HCT116 (cell line): Measurements from ENCODE around the gene TANC1. TPM values are rescaled to one million over a fixed set of nuclear protein-coding genes. Genes with fewer than 3 reads are reported as not detected.

Source experiments
- ATAC-seq: fragments of 200-7000 bp; cut with Tn5 transposase; 2 replicates; pipeline ENCODE4 v1.9.1; 2020; ENCODE audit warnings: mild to moderate bottlenecking, moderate library complexity
- BruUV-seq: library from RNA; stranded (reverse); fragments of 400-500 nt; replicated peaks from 2 replicates; lab custom pipeline; 2021; lab: Mats Ljungman, UMichigan
- CTCF ChIA-PET: fragments of 300-600 bp; sonication (Branson Sonifier 250); formaldehyde crosslinking; loops from one replicate; lab custom pipeline; 2021; ENCODE audit warnings: antibody characterized with exemption; lab: Charles Lee
- POLR2A ChIA-PET: fragments of 300-600, 350-600 bp; sonication (Branson Sonifier 250); formaldehyde crosslinking; loops from one replicate; lab custom pipeline; 2021; ENCODE audit warnings: antibody characterized with exemption; lab: Charles Lee
- RAD21 ChIA-PET, 2 experiments: fragments of 300-600 bp; sonication (Branson Sonifier 250); formaldehyde crosslinking; loops; one replicate each; lab custom pipeline; 2023; ENCODE audit warnings: low total read pairs in 2 of 2; ENCODE audit not compliant: uncharacterized antibody in 2 of 2, unreplicated experiment in 2 of 2, low non-redundant PET in 1 of 2; lab: Charles Lee
- DNase-seq: peaks from one replicate; pipeline ENCODE4 v3.0.0-alpha.2; 2010; ENCODE audit warnings: low read depth, low spot score
- H2AFZ ChIP-seq: fragments of 200-600 bp; shearing (Covaris generic), sonication (generic); 2 replicates; pipeline ENCODE4 v1.6.1; 2017; ENCODE audit warnings: low read depth, mixed run types, mixed read lengths, antibody characterized with exemption, low read length; ENCODE audit not compliant: poor library complexity, severe bottlenecking
- H3K27ac ChIP-seq: 2 replicates; pipeline ENCODE4 v1.5.1; 2012; ENCODE audit warnings: low read depth, low read length
- H3K27me3 ChIP-seq: fragments of 200-600 bp; sonication (generic); 2 replicates; pipeline ENCODE4 v1.6.1; 2016; ENCODE audit warnings: mixed run types, low read length, mixed read lengths; ENCODE audit not compliant: insufficient read depth
- H3K36me3 ChIP-seq, 2 experiments: fragments of 200-500 bp in 1 of 2; fragments of 200-600 bp in 1 of 2; sonication (Bioruptor generic) in 1 of 2; sonication (generic) in 1 of 2; 2 replicates each; pipeline versions ENCODE4 v1.5.1 to v1.6.1; 2014 to 2016; ENCODE audit warnings: low read length in 2 of 2, inconsistent platforms in 1 of 2, mixed read lengths in 1 of 2, mixed run types in 1 of 2; ENCODE audit not compliant: insufficient read depth in 2 of 2, control insufficient read depth in 1 of 2
- H3K4me1 ChIP-seq, 2 experiments: fragments of 200-600 bp in 1 of 2; sonication (generic) in 1 of 2; 2 replicates each; pipeline versions ENCODE4 v1.5.1 to v1.6.1; 2012 to 2017; ENCODE audit warnings: low read length in 2 of 2, inconsistent platforms in 1 of 2, mild to moderate bottlenecking in 1 of 2, mixed read lengths in 1 of 2, mixed run types in 1 of 2, moderate library complexity in 1 of 2; ENCODE audit not compliant: insufficient read depth in 2 of 2, control insufficient read depth in 1 of 2
- H3K4me2 ChIP-seq: fragments of 200-600 bp; sonication (generic); 2 replicates; pipeline ENCODE4 v1.6.1; 2017; ENCODE audit warnings: mixed run types, low read length, mixed read lengths
- H3K4me3 ChIP-seq, 2 experiments: fragments of 200-600 bp in 1 of 2; sonication (generic) in 1 of 2; replicated peaks in 1 of 2; 2 replicates each; pipeline ENCODE4 v1.5.1; 2011 to 2016; ENCODE audit warnings: low read length in 2 of 2, control low read depth in 1 of 2, low read depth in 1 of 2, mild to moderate bottlenecking in 1 of 2, mixed read lengths in 1 of 2, mixed run types in 1 of 2
- H3K79me2 ChIP-seq: fragments of 200-600 bp; sonication (generic); 2 replicates; pipeline ENCODE4 v1.6.1; 2017; ENCODE audit warnings: mild to moderate bottlenecking, mixed run types, low read length, moderate library complexity, mixed read lengths; ENCODE audit not compliant: insufficient read depth
- H3K9ac ChIP-seq: fragments of 200-600 bp; sonication (generic); 2 replicates; pipeline ENCODE4 v1.6.1; 2016; ENCODE audit warnings: low read length, mixed read lengths
- H3K9me2 ChIP-seq: fragments of 200-600 bp; sonication (generic), shearing (Covaris generic); 2 replicates; pipeline ENCODE4 v1.6.1; 2017; ENCODE audit warnings: mixed run types, mild to moderate bottlenecking, moderate library complexity; ENCODE audit not compliant: insufficient read depth
- H3K9me3 ChIP-seq, 2 experiments: fragments of 200-500 bp in 1 of 2; fragments of 200-600 bp in 1 of 2; sonication (Bioruptor generic) in 1 of 2; sonication (generic) in 1 of 2; 2 replicates each; pipeline ENCODE4 v1.6.1; 2014 to 2017; ENCODE audit warnings: low read length in 2 of 2, mixed read lengths in 2 of 2, inconsistent platforms in 1 of 2, low read depth in 1 of 2, mild to moderate bottlenecking in 1 of 2, mixed run types in 1 of 2, moderate library complexity in 1 of 2; ENCODE audit not compliant: control insufficient read depth in 1 of 2, insufficient read depth in 1 of 2
- H4K20me1 ChIP-seq: fragments of 200-600 bp; sonication (generic), shearing (Covaris generic); 2 replicates; pipeline ENCODE4 v1.6.1; 2017; ENCODE audit warnings: mixed run types, mild to moderate bottlenecking, moderate library complexity; ENCODE audit not compliant: insufficient read depth
- EGR1 ChIP-seq: IDR thresholded peaks from 2 replicates; pipeline ENCODE4 v1.6.1; 2012; ENCODE audit warnings: low read depth
- EZH2phosphoT487 ChIP-seq: fragments of 200-600 bp; IDR thresholded peaks from 2 replicates; pipeline ENCODE4 v1.6.1; 2018; ENCODE audit warnings: antibody characterized with exemption, borderline replicate concordance
- POLR2A ChIP-seq: IDR thresholded peaks from 2 replicates; pipeline ENCODE4 v1.7.0; 2011; ENCODE audit warnings: borderline replicate concordance; ENCODE audit not compliant: insufficient read depth, insufficient read length; ENCODE audit errors: extremely low read depth
- SP1 ChIP-seq: IDR thresholded peaks from 2 replicates; pipeline ENCODE4 v1.6.1; 2012; ENCODE audit warnings: low read depth
- intact Hi-C: fragments of 100-400 bp; cut with micrococcal nuclease; formaldehyde crosslinking; loops from 2 replicates; pipeline ENCODE4 v1.10.0; 2022
- total RNA-seq: library from RNA; stranded (reverse); gene quantifications from one replicate; pipeline ENCODE4 v1.2.1, GENCODE V29; 2021; ENCODE audit not compliant: unreplicated experiment
- TF ChIP-seq, protein P1 (sequence below): IDR thresholded peaks from 2 replicates; pipeline ENCODE4 v1.6.1; 2012

TANC1 gene
- total RNA-seq, 1 experiment from 2014 or later, result 15.1 TPM

DNA sequence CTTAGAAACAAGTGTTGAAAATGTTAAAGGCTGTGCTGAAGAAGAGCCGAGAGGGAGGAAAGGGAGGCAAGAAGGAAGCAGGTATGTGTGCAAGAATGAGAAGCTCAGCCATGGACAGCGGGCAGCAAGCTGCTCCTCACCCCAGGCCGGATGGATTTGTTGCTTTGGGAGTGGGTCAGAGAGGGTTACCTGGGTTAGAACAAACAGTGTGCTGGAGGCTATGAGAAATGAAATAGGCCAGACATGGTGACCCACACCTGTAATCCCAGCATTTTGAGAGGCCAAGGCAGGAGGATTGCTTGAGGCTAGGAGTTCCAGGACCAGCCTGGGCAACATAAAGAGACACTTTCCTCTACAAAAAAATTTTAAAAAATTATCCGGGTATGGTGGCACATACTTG is 97.5 kb downstream of the TANC1 start:
- no peak overlapping the region for H3K4me3 ChIP-seq
- peaks cover 21 to 32% of the 10 kb centered on the region in 2 experiments for H3K4me1 ChIP-seq
- no peak overlapping the region for H3K27ac ChIP-seq
- H3K36me3 ChIP-seq, result no peaks in the 10 kb centered on the region
- DNase-seq (no peak), ATAC-seq (no peak)
- BruUV-seq, result no TSS peak
- no peaks in the 10 kb centered on the region for H3K79me2 ChIP-seq
- no peak overlapping the region for H2AFZ ChIP-seq
- H3K9me3 ChIP-seq, result no peaks in the 10 kb centered on the region
- H3K9me2 ChIP-seq, result no peaks in the 10 kb centered on the region
- H3K9ac ChIP-seq, result no peak overlapping the region
- RAD21 ChIA-PET, result no interaction called here
- no peak overlapping the region for H3K4me2 ChIP-seq
- intact Hi-C loops, result no loop called here
- no peak for TF ChIP-seq SP1
- TF ChIP-seq EGR1, result no peak
- no peak for TF ChIP-seq POLR2A
- TF ChIP-seq, protein P1, sequence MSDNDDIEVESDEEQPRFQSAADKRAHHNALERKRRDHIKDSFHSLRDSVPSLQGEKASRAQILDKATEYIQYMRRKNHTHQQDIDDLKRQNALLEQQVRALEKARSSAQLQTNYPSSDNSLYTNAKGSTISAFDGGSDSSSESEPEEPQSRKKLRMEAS, result no peak
- no peak for TF ChIP-seq EZH2phosphoT487
- TF ChIP-seq, all 23 proteins: peak for 0
- no peaks in the 10 kb centered on the region for H4K20me1 ChIP-seq
- no peaks in the 10 kb centered on the region for H3K27me3 ChIP-seq
- ChIA-PET POLR2A (no interaction called here), CTCF (no interaction called here)

DNA sequence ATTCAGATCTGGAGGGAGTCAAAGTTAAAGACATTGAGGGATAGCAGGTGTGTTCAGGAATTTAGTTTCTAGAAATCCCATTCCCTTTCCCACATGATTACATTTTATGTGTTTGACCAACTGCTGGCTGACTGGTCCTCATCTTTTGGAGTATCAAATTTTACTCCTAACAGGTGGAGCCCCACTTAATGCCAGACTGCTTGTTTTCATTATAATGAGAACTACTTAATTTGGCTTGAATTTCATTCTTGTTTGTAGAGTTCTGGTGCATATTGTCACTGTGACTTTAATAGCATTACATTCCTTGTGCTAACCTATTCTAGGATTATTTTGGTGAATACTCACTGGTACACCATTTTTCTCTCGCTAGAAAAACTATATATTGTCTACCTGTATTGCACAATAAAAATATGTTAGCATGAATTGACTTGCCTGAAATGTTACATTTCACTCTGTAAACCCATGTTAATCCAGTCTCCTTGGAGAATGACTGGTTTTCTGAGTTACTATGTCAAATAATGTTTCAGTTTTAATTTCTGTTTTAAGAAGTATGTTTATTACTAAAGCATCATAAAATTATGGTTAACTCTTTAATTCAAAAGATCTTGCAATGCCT is 98.2 kb downstream of the TANC1 start:
- Histone ChIP-seq H3K9me2 (no peaks in the 10 kb centered on the region), H3K79me2 (no peaks in the 10 kb centered on the region), H3K9me3 (no peaks in the 10 kb centered on the region), H3K4me3 (no peak overlapping the region), H4K20me1 (no peaks in the 10 kb centered on the region), H3K9ac (no peak overlapping the region), H2AFZ (no peak overlapping the region), H3K4me1 (peaks cover 21 to 32% of the 10 kb centered on the region in 2 experiments), H3K4me2 (no peak overlapping the region), H3K27me3 (no peaks in the 10 kb centered on the region), H3K27ac (no peak overlapping the region), H3K36me3 (no peaks in the 10 kb centered on the region)
- ATAC-seq (no peak), DNase-seq (no peak)
- intact Hi-C loops, result no loop called here
- CTCF ChIA-PET, result no interaction called here
- POLR2A ChIA-PET, result no interaction called here
- no peak for TF ChIP-seq EGR1
- BruUV-seq, result no TSS peak
- RAD21 ChIA-PET, result no interaction called here
